Lung (tissue), 12 donors: ENCODE measurements around the gene CEP170B. TPM values are rescaled to one million over a fixed set of nuclear protein-coding genes. Genes with fewer than 3 reads are reported as not detected.

Experiments
- ATAC-seq: fragments of 200-7000 bp; cut with Tn5 transposase; one replicate; pipeline ENCODE4 v1.9.1; 2020; ENCODE audit warnings: moderate number of reproducible peaks; ENCODE audit not compliant: insufficient read depth, low FRiP score
- DNase-seq, 3 donors: peaks; one replicate each; pipeline ENCODE4 v3.0.0-alpha.2; 2013 to 2017
- H3K27ac ChIP-seq, 2 donors: one replicate each; pipeline ENCODE4 v1.5.1; 2013; ENCODE audit warnings: mild to moderate bottlenecking in 2 of 2, moderate library complexity in 2 of 2, control low read depth in 1 of 2, inconsistent platforms in 1 of 2, low read depth in 1 of 2, low read length in 1 of 2
- H3K27me3 ChIP-seq, 3 donors: one replicate each; pipeline ENCODE4 v1.5.1; 2013; ENCODE audit warnings: low read length in 2 of 3; ENCODE audit not compliant: control insufficient read depth in 3 of 3, insufficient read depth in 3 of 3
- H3K36me3 ChIP-seq, 4 donors: one replicate each; pipeline ENCODE4 v1.5.1; 2013; ENCODE audit warnings: low read length in 4 of 4, mild to moderate bottlenecking in 1 of 4, moderate library complexity in 1 of 4; ENCODE audit not compliant: control insufficient read depth in 4 of 4, insufficient read depth in 4 of 4
- H3K4me1 ChIP-seq, 5 donors: one replicate each; pipeline ENCODE4 v1.5.1; 2013; ENCODE audit warnings: low read length in 5 of 5, mild to moderate bottlenecking in 2 of 5, moderate library complexity in 1 of 5; ENCODE audit not compliant: control insufficient read depth in 5 of 5, insufficient read depth in 5 of 5
- H3K4me3 ChIP-seq: one replicate; pipeline ENCODE4 v1.5.1; 2013; ENCODE audit warnings: mild to moderate bottlenecking, control low read depth, moderate library complexity
- H3K9ac ChIP-seq, 2 donors: one replicate each; pipeline ENCODE4 v1.5.1; 2013; ENCODE audit warnings: low read length in 2 of 2, control low read depth in 1 of 2; ENCODE audit not compliant: insufficient read depth in 1 of 2
- H3K9me3 ChIP-seq, 4 donors: one replicate each; pipeline ENCODE4 v1.5.1; 2013; ENCODE audit warnings: low read length in 3 of 4, mild to moderate bottlenecking in 1 of 4, moderate library complexity in 1 of 4; ENCODE audit not compliant: control insufficient read depth in 4 of 4, insufficient read depth in 3 of 4
- WGBS, 2 donors: extraction: QIAGEN DNeasy Blood & Tissue Kit; methylation state at CpG; one replicate each; pipeline ENCODE4 v1.1.7; 2013; 5-methylcytosine and 5-hydroxymethylcytosine counted together
- polyA plus RNA-seq, 2 donors: library from polyadenylated mRNA; stranded (reverse); fragments of 200-250 nt; gene quantifications; one replicate each; pipeline ENCODE4 v1.2.1, GENCODE V29; 2013
- total RNA-seq, 2 donors: library from RNA; depleted of rRNA in 1 of 2; stranded (reverse); fragments of >200 nt in 1 of 2; gene quantifications; one replicate each; pipeline ENCODE4 v1.2.1, GENCODE V29; 2014 to 2021
- TF ChIP-seq, protein P1 (sequence below): IDR thresholded peaks from 2 replicates; pipeline ENCODE4 v1.5.1; 2012; ENCODE audit warnings: mild to moderate bottlenecking; ENCODE audit errors: control extremely low read depth, extremely low read depth
- donor health status: control.
- donor health status: control.
- donor health status: Bipolar disorder and iron deficiency.
- donor health status: healthy.
- donor health status: DM: yes; HTN: yes; CAD: no.

CEP170B gene
- total and polyA plus RNA-seq, 4 donors = 12.1 to 50.3 (median 15.1) TPM

DNA sequence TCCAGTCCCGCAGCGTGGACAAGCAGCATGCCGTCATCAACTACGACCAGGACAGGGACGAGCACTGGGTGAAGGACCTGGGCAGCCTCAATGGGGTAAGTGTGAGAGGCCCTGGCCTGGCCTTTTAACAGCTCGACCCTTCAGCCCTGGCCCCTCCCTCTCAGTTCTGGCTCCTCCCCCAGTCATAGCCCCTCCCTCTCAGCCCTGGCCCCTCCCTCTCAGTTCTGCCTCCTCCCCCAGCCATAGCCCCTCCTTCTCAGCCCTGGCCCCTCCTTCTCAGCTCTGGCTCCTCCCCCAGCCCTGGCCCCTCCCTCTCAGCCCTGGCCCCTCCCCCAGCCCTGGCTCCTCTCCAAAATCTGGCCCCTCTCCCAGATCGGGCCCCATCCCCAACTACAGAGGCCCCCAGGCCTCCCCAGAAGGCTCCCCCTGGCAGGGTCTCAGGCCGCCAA is 11.2 kb downstream of the CEP170B start:
- DNase-seq = no peak
- peak; percentile 28 for ATAC-seq
- no peaks in the 10 kb centered on the region for H3K9me3 ChIP-seq
- TF ChIP-seq, protein P1, sequence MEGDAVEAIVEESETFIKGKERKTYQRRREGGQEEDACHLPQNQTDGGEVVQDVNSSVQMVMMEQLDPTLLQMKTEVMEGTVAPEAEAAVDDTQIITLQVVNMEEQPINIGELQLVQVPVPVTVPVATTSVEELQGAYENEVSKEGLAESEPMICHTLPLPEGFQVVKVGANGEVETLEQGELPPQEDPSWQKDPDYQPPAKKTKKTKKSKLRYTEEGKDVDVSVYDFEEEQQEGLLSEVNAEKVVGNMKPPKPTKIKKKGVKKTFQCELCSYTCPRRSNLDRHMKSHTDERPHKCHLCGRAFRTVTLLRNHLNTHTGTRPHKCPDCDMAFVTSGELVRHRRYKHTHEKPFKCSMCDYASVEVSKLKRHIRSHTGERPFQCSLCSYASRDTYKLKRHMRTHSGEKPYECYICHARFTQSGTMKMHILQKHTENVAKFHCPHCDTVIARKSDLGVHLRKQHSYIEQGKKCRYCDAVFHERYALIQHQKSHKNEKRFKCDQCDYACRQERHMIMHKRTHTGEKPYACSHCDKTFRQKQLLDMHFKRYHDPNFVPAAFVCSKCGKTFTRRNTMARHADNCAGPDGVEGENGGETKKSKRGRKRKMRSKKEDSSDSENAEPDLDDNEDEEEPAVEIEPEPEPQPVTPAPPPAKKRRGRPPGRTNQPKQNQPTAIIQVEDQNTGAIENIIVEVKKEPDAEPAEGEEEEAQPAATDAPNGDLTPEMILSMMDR = no peak
- peaks cover 0 to 24% (median 7%) of the 10 kb centered on the region in 4 donors for H3K36me3 ChIP-seq
- no peak overlapping the region for H3K4me3 ChIP-seq
- H3K27me3 ChIP-seq = no peaks in the 10 kb centered on the region
- H3K9ac ChIP-seq = no peak overlapping the region
- 87 to 88% methylated on average over 8 of the region's 8 CpGs for WGBS, 2 donors
- H3K27ac ChIP-seq = no peak overlapping the region
- peaks cover 0 to 11% (median 5%) of the 10 kb centered on the region in 5 donors for H3K4me1 ChIP-seq

DNA sequence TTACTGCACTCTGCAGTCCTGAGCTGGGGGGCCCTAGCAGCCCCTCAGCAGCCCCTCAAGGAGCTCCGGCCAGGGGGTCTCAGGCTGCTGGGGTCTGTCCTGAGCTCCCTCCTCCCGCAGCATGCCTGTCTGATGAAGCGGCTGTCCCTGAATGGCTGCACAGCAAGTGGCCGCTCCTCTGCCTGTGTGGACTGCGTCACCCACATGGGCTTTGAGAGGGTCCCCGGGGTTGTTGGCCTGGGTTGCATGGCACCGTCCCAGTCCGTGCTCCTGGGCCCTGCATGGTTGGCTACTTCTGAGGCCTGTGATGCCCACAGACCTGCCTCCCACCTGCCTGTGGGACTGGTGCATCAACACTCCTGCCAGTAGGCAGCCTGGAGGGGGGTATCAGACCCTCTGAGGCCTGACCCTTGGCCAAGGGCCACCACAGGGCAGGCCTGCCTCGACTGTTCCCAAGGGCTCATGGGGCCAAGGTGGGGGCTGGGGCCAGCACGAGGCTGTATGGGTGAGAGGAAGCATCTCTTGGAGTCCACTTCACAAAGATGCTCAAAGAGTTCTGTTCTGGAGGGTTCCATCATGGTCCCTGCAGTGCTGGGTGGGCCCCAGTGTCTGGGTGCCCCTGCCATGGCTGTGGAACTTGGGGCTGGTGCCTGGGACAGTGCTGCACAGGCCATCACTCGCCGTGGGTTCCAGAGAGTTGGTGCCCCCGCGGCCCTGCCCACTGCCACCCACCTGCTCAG is 12.2 kb downstream of the CEP170B start:
- Histone ChIP-seq H3K27me3 (no peaks in the 10 kb centered on the region), H3K27ac (no peak overlapping the region), H3K9me3 (no peaks in the 10 kb centered on the region), H3K9ac (no peak overlapping the region), H3K4me3 (no peak overlapping the region), H3K36me3 (peaks cover 0 to 24% (median 7%) of the 10 kb centered on the region in 4 donors), H3K4me1 (peaks cover 0 to 11% (median 5%) of the 10 kb centered on the region in 5 donors)
- DNase-seq (no peak), ATAC-seq (no peak)
- TF ChIP-seq, protein P1 = no peak
- 84 to 86% methylated on average over 14 of the region's 14 CpGs for WGBS, 2 donors

DNA sequence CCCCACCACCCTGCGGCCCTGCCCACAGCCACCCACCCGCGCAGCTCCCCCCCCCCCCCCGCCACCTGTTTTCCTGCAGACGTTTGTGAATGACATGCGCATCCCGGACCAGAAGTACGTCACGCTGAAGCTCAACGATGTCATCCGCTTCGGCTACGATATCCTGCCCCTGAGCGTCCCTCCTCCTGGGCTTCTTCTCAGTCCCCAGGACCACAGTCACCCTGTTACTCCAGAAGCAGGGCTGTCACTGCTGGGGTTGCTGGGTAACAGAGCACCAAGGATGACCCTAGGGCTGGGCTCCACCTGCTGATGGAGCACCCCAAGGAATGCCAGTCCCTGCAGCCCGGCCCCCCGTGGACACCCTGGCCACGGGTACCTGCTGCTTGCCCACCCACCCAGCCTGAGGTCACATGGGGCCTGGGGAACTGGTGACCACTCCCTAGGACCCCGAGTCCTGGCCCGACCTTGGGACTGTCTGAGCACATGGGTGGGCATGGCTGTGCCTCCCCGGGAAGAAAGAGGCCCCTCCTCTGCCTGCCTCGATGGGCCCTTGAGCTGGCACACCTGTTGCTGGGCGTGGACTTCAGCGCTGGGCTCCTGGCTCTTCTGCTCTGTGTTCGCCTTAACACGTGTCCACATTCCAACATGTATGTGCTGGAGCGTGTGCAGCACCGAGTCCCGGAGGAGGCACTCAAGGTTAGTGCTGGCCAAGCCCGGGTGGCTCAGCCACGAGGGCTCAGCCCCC is 12.9 kb downstream of the CEP170B start:
- DNase-seq (no peak), ATAC-seq (no peak)
- Histone ChIP-seq H3K9ac (no peak overlapping the region), H3K36me3 (peaks cover 0 to 25% (median 7%) of the 10 kb centered on the region in 4 donors), H3K27ac (no peak overlapping the region), H3K4me3 (no peak overlapping the region), H3K27me3 (no peaks in the 10 kb centered on the region), H3K9me3 (no peaks in the 10 kb centered on the region), H3K4me1 (peaks cover 0 to 4% (median 3%) of the 10 kb centered on the region in 5 donors)
- TF ChIP-seq, protein P1 = no peak
- 73 to 82% methylated on average over 30 of the region's 30 CpGs for WGBS, 2 donors
